NCI-H146 (cell line): Measurements from ENCODE around the gene ATP10A.

ENCODE experiments used
- DNase-seq: peaks from one replicate; lab custom pipeline; 2025; lab: John Stamatoyannopoulos, UW

Gene ATP10A

DNA sequence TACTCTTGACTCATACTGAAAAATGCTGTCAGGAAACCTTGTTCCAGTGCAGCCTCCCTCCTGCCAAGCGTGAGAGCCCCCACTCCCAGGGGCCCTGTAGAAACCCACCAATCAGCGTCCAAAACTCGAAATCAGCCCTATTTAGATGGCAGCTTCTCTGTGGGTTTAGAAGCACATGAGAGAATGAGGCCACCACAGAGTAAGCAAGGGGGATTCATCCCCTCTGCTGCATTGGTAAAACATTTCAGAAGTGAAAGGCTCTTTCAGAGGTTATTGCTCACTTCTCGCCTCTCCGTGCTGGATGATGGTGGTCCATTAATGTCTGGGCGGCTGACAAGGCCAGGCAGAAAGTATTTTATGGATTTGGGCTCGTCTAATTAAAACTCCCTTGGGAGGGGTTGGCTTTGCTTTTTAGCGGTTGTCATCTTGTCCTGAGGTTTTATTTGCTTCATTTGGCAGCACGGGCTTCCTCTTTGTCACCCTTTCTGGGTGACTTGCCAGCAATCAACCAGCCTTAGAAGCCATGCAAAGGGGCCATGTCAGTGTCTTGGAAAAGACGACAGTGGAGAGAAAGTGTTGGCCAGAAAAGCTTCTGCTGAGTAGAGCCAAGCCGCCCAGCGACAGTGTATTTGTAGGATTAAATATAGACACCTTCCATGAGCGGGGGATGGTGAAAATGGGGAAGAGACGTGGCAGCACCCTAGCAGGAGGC lies 145.5 kb downstream of the ATP10A start:
- no peak for DNase-seq

- no peak for DNase-seq
These were observed 146.0 kb downstream of the ATP10A start for GRCh38 chr15:25717127-25717456.

- no peak for DNase-seq
These were observed 146.6 kb downstream of the ATP10A start for GRCh38 chr15:25716414-25717126.

DNA sequence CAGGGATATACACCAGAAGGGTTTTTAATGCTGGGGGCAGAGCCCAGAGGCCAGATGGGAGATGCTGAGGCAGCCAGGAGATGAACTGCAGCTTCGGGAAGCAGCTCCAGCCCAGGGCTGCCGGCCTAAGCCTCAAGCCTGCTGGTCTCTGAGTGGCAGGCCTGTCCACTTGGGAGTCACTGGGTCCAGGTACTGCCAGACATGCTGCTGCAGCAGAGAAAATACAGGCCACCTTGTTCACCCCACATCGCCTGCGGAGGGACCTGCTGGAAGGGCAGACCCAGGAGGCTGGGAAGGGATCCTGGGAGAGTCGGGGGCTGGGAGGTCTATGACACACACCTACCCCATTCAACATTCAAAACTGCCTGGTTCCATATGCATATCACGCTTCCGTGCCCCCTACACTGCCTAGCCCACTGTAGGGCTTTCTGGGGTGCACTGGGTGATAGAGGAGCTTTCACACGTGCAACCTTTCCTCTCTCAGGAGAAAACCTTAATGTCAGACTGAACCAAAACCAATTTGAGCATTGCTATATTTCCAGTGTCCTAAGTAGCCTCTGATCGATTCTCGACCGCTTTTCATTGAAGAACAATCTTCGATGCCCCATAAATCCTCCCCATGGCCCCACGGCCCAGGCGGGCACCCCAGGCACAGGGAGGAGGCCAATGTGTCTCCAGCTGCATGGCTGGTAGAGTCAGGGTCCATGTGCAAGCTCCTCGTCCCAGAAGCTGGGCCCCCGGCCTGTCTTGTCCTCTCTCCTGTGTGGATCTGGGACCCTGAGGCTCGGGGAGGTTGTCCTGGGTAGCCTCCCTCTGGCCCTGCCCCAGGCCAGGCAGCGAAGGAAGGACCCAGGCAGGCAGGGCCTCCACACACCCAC lies 147.4 kb downstream of the ATP10A start:
- DNase-seq = no peak

DNA sequence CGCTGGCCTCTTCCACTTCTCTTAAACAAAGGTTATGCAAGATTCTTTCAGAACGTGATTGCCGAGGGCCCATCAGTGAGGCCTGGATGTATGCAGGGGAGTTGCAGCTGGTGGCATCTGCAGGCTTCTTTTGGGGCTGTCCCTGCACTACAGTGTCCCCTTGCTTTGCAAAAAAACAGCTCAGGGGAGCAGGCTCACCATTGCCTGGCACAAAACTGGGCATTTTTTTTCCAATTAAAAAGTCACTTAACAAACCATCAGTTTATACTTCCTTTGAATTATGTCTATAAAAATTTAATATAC lies 148.6 kb downstream of the ATP10A start:
- no peak for DNase-seq

DNA sequence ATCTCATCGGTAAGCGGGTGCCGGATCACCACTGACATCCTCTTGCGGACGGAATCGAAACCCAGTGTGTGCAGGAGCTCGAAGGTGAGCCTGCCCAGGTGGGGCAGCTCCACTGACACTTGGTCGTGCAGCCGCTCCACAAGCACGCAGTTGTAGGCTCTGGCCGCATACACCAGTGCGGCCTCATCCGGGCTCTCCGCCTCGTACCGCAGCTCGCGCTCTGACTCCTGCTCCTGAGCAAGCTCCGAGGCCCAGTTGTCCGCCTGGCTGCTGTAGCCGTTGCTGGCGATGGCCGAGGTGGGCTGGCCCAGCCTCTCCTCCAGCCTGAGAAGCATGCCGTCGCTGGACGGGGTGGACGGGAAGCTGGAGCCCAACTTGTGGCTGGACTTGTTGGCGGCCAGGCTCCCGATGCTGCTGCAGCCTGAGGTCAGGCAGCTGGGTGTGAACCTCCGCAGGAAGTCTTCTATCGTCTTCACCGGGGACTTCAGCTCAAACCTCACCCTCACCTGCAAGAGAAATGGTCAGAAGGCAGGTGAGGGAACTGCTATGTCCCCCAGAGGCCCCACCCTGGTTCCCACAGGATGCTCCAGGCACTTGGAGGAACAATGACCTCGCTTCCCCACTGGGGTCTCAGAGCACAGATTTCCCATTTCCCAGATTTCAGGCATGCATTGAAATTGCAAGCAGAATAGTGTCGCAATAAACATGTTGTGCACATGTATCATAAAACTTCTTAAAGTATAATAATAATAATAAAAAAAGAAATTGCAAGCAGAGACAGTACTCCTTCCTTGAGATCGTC lies 149.2 kb downstream of the ATP10A start:
- no peak for DNase-seq

DNA sequence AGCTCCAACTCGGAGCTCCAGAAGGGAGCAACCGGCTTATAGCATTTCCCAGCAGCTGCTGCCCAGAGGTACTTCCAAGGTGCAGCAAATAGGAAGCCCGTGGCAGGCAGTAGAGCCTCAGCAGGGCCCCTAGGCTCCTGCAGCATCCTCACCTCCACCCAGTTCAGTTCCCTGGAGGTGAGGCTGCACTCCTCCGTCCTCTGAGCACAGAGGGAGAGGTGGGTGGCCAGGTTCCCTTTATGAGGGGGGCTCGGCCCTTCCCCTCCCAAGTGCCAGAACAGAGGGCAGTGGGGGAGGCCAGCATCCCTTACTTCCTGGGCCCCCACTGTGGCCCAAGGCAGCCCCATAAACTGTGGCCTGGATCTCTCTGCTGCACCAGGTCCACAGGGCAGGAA lies 150.2 kb downstream of the ATP10A start:
- DNase-seq = no peak

DNA sequence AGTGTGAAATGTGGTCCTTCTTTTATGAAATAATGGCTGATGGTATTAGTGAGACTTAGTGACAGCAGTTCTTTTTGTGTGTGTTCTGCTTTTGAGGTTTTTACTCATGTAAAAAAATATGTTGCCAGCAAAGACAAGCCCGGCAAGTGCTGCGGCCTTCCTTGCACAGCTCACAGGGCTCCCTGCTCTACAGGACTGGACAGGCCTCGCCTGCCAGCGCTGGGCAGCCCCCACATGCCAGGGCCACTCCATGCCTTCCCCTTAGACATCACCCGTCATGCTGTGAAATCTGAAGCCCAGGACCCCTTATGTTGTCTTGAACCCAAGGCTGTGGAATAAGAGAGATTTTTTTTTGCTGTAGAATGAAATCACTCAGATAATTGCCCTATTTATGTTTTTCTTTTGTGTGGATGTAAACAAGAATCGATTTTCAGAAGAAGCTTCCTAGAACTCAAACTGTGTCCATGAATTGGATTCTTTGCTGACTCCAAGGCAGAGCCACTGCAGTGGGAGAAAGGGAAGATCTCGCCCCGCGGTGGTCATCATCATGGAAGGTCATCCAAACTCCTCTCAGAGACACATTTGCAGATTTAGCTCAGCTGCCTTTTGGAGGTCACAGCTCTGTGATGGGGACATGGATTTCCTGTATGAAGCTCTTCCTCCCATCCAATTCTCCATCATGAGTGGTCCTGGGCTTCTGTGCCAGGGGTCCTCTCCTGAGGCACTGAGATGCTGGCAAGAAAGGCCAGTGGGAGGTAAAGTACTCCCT lies 150.8 kb downstream of the ATP10A start:
- no peak for DNase-seq

GRCh38 chr15:25711691-25712090 lies 151.4 kb downstream of the ATP10A start:
- DNase-seq = no peak

GRCh38 chr15:25711164-25711563 lies 152.0 kb downstream of the ATP10A start:
- DNase-seq = no peak

DNA sequence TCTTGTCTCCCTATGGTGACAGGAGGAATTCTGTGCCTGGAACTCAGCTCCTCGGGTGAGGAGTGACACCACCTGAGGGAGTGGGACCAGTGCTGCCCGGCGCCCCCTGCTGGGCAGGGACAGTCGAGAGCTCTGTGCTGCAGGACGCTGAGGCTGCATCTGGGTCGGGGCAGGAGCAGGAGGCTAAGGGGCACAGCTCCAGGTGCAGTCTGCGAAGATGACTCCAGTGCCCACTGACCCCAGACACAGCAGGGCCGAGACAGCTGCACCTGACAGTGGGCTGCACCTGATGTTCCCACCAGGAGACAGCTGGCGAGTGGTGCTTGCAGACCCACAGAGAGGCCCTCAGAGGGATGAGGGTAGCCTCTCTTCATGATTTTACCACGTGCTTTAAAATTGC lies 152.9 kb downstream of the ATP10A start:
- DNase-seq = no peak

DNA sequence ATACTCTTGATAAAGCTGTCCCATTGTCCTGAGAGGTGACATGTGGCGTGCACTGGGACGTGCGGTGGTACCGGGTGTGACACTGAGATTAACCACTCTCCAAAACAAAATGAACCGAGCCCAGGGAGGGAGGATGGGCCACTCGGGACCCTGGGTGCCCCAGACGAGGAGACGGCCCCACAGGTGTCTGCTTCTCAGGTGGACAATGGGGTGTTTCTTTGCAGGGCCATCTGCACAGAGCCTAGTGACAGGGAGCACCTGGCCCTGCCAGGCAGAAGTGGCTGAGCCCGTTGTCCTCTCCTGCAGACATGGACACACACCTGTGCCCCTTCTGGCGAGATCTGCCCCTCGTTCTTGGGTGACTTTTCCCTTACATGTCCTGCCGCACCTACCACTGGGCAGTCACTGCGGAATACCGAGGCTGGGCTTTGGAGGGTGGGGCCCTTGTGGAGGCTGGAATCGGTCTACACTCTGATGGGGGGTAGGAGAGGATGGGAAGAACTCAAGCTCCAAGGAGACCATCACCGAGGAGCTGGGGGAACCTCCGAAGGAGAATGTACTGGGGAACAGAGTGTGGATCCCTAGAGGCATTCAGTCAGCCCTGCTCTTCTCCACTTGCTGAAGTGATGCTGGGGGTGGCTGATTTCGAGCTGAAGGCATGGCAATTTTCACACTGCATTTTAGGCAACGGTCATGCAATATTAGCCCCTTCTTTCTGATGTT lies 153.5 kb downstream of the ATP10A start:
- DNase-seq = no peak

DNA sequence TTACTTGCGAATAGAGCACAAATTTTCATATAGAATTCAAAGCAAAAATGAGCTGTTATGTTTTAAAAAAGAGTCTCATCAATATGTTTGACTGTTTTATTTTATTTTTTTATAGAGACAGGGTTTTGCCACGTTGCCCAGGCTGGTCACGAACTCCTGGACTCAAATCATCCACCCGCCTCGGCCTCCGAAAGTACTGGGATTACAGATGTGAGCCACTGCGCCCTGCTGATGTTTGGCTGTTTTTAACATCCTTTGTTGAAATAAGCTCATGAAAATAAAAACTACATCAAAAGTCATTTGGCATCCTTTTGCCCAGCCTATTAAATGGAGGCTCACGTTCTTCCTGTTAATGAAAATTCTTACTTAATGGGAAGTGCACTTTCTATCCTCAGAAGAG lies 154.7 kb downstream of the ATP10A start:
- no peak for DNase-seq

DNA sequence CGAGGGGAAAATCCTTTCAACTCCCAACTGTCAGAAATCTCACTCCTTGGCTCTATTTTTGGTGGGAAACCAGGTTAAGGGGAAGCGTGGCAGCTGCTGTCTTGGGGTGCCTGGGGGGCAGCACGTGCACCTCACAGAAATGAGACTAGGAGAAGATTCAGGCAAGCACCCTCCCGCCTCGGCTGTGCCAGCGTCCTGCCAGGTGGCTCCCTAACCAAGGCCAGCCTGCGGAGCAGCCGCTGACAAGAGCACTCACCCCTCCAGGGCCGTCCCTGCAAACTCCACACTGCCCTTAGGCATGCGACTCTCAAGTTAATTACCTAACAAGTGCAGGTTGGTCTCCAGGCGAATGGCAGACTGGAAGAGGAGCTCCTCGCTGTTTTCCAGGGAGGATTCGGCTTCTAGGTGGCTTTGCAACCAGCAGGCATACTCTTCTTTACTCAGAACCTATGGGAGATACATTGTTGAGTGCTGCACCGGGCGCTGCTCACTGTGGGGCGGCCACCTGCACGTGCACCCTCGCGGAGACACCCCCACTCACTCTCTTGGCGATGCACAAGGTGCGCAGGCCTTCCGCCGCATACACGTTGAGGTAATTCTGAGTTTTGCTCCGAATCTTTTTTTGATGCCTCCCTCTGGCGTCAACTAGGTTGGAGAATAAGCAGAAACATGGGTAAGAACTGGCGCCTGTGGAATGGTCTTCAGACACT lies 155.3 kb downstream of the ATP10A start:
- no peak for DNase-seq

- DNase-seq = no peak
These were observed 156.8 kb downstream of the ATP10A start for GRCh38 chr15:25706176-25706955.

GRCh38 chr15:25705433-25706115 lies 157.6 kb downstream of the ATP10A start:
- no peak for DNase-seq

DNA sequence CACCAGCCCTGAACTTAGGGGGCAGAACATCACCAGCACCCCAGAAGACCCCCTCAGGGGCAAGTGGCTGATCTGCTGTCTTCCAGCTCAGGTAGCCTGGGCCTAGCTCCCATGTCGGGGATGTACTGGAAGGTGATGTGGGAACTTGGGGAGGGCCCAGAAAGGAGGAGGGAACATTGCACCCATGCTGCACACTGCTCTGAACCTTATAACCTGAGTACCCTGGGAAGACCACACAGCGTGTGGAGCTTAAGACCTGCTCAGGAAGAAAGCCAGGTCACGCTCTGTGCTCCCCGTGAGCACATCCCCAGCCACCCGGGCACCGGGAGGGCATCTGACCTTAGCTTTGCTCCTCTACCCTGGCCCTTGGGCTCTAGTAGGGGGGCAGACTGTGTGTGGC lies 159.4 kb downstream of the ATP10A start:
- no peak for DNase-seq

DNA sequence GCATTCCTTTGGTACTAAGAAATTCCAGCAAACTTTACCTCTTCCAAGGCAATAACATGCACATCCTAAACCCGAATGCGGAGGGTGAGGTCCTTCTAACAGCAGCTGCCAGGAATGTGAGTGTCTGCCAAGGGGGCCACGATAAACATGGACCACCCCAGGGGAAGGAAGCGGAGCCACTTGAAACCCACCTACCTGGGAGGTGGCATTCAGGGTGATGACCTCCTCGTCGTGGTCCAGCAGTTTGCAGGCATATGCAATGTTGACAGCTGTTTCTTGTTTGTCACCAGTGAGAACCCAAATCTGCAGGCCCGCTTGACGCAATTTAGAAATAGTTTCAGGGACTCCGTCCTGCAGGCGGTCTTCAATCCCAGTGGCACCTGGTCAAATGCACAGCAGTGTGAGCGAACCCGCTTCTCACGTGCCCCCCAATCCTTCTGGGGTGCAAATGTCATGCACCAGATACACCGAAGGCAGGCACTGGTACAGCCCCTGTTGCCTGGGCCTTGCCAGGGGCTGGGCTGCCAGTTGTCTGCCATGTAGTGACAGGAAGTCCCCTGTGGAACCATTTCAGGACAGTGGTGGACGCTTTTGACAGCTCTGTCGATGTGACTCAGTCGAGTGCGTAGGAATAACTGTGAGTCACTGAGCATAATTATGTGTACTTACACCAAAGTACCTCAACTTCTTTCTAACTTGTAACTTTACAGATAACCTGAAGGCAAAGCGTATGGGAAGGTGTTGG lies 161.2 kb downstream of the ATP10A start:
- DNase-seq = no peak
